ENCODE results near the gene CCM2.

Gene CCM2

DNA sequence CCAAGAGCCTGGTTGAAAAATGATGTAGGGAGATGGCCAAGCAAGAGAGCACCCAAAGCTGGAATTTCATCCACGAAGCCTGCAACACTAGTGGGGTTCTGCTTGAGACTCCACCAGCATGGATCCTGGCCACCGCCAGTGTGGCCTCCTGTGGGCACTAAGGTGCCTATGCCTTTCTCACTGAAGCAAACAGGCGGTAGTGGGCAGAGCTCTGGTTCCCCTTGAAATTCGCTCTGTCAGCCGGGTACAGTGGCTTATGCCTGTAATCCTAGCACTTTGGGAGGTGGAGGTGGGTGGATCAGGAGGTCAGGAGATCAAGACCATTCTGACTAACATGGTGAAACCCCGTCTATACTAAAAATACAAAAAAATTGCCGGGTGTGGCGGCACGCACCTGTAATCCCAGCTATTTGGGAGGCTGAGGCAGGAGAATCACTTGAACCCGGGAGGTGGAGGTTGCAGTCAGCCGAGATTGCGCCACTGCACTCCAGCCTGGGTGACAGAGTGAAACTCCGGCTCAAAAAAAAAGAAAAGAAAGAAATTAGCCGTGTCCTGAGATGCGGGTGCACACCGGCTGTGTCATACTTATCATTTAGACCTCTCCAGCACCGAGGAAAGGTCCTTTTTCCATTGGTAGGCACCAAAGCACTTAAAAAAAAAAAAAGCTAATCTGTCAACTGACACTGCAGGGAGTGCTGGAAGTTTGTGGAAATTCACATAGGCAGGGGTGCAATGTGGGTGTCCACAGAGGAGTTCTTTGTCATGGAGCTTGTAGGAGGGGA, 28.3 kb downstream of the CCM2 start:
- H3K36me3 ChIP-seq (replicated peaks; ENCODE audit: insufficient read depth, low read length): no peaks in the 10 kb centered on the region; the same call in 1 of the 2 replicates
- H3K79me2 ChIP-seq (ENCODE audit: low read length): peaks cover 92% of the 10 kb centered on the region
- 0 out of 2 replicates have a peak, but pooled peaks cover 10% of the 10 kb centered on the region for H4K20me1 ChIP-seq (ENCODE audit: insufficient read depth, low read length)
- peak overlapping the region; percentile 59; the same call in 1 of the 2 replicates for H3K9ac ChIP-seq (ENCODE audit: low read length)
- peaks cover 54% of the 10 kb centered on the region for H3K4me1 ChIP-seq (ENCODE audit: low read length)
- H3K9me3 ChIP-seq (replicated peaks; ENCODE audit: insufficient read depth, low read length): no peaks in the 10 kb centered on the region
- no peaks in the 10 kb centered on the region for H3K9me2 ChIP-seq (replicated peaks; ENCODE audit: insufficient read depth, low read length)
- TF ChIP-seq, protein P1, sequence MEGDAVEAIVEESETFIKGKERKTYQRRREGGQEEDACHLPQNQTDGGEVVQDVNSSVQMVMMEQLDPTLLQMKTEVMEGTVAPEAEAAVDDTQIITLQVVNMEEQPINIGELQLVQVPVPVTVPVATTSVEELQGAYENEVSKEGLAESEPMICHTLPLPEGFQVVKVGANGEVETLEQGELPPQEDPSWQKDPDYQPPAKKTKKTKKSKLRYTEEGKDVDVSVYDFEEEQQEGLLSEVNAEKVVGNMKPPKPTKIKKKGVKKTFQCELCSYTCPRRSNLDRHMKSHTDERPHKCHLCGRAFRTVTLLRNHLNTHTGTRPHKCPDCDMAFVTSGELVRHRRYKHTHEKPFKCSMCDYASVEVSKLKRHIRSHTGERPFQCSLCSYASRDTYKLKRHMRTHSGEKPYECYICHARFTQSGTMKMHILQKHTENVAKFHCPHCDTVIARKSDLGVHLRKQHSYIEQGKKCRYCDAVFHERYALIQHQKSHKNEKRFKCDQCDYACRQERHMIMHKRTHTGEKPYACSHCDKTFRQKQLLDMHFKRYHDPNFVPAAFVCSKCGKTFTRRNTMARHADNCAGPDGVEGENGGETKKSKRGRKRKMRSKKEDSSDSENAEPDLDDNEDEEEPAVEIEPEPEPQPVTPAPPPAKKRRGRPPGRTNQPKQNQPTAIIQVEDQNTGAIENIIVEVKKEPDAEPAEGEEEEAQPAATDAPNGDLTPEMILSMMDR (IDR thresholded peaks at IDR 0.05; ENCODE audit: low read length): no peak
- TF ChIP-seq EZH2 (optimal IDR thresholded peaks at IDR 0.05; ENCODE audit: low read depth, low read length) (no peak), EZH2phosphoT487 (IDR thresholded peaks at IDR 0.05; ENCODE audit: low read length) (no peak)
- peak overlapping the region; percentile 60 for H3K4me3 ChIP-seq (ENCODE audit: low read length)
- H2AFZ ChIP-seq (ENCODE audit: low read length): no peak overlapping the region
- no peaks in the 10 kb centered on the region for H3K27me3 ChIP-seq (replicated peaks; ENCODE audit: insufficient read depth, low read length)
- DNase-seq: no peak
- peak overlapping the region; percentile 92 for H3K4me2 ChIP-seq (ENCODE audit: low read depth, low read length)
- H3F3A ChIP-seq (ENCODE audit: insufficient read depth, low read length): peaks cover 26% of the 10 kb centered on the region
- peak overlapping the region; percentile 96; the same call in 1 of the 2 replicates for H3K27ac ChIP-seq (ENCODE audit: low read length)

DNA sequence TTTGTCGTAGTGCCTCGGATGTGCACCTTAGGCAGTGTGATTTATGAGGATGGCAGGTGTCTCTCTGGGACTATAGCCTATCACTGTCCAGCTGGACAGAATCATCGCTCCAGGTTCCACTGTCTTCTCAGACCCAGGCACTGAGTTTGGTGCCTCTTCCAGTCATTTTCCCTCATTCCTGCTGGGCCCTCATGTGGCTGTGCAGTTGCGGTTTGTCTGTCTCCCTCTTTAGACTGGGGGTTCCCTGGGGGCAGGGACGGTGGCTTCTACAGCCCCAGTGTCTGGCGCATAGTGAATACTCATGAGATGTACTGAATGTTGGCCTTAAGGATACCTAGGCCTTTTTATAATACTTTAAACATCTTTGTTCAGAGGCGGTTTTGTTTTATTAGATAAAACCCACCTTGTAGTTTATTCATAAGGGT, 28.9 kb downstream of the CCM2 start:
- H3K27ac ChIP-seq (ENCODE audit: low read length): no peak overlapping the region
- no peak for DNase-seq
- peaks cover 26% of the 10 kb centered on the region for H3F3A ChIP-seq (ENCODE audit: insufficient read depth, low read length)
- peak overlapping the region; percentile 60 for H3K4me3 ChIP-seq (ENCODE audit: low read length)
- peaks cover 58% of the 10 kb centered on the region for H3K4me1 ChIP-seq (ENCODE audit: low read length)
- no peaks in the 10 kb centered on the region for H3K27me3 ChIP-seq (replicated peaks; ENCODE audit: insufficient read depth, low read length)
- TF ChIP-seq EZH2phosphoT487 (IDR thresholded peaks at IDR 0.05; ENCODE audit: low read length): no peak
- TF ChIP-seq, protein P1 (IDR thresholded peaks at IDR 0.05; ENCODE audit: low read length): no peak
- TF ChIP-seq EZH2 (optimal IDR thresholded peaks at IDR 0.05; ENCODE audit: low read depth, low read length): no peak
- H3K36me3 ChIP-seq (replicated peaks; ENCODE audit: insufficient read depth, low read length): no peaks in the 10 kb centered on the region; the same call in 1 of the 2 replicates
- H3K9ac ChIP-seq (ENCODE audit: low read length): no peak overlapping the region
- peaks cover 92% of the 10 kb centered on the region for H3K79me2 ChIP-seq (ENCODE audit: low read length)
- H3K9me3 ChIP-seq (replicated peaks; ENCODE audit: insufficient read depth, low read length): no peaks in the 10 kb centered on the region
- peak overlapping the region; percentile 92; the same call in 1 of the 2 replicates for H3K4me2 ChIP-seq (ENCODE audit: low read depth, low read length)
- H4K20me1 ChIP-seq (ENCODE audit: insufficient read depth, low read length): 0 out of 2 replicates have a peak, but pooled peaks cover 10% of the 10 kb centered on the region
- no peaks in the 10 kb centered on the region for H3K9me2 ChIP-seq (replicated peaks; ENCODE audit: insufficient read depth, low read length)
- H2AFZ ChIP-seq (ENCODE audit: low read length): no peak overlapping the region

DNA sequence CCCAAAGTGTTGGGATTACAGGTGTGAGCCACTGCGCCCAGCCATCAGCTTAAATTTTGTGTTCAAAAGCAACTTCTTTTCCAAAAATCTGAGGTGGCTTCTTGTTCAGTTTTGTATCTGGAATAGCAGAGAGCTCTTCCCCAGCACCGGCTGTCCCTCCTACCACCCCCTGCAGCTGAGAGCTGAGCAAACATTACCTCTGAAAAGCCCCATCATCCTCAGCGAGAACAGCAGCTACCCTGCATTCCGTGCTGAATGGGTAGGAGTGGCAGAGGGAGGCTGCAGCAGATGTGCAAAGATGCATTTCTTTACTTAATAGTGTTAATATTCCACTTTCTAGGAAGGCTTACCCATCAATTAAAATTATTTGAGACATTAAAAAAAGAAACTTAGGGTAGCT, 31.8 kb downstream of the CCM2 start:
- Histone ChIP-seq H3K9me3 (replicated peaks; ENCODE audit: insufficient read depth, low read length) (no peaks in the 10 kb centered on the region), H3K27ac (ENCODE audit: low read length) (no peak overlapping the region), H3K9me2 (replicated peaks; ENCODE audit: insufficient read depth, low read length) (no peaks in the 10 kb centered on the region), H3F3A (ENCODE audit: insufficient read depth, low read length) (peaks cover 12% of the 10 kb centered on the region), H3K4me1 (ENCODE audit: low read length) (peaks cover 37% of the 10 kb centered on the region), H3K36me3 (replicated peaks; ENCODE audit: insufficient read depth, low read length) (peaks cover 3% of the 10 kb centered on the region; the same call in 1 of the 2 replicates), H2AFZ (ENCODE audit: low read length) (no peak overlapping the region), H3K9ac (ENCODE audit: low read length) (no peak overlapping the region), H3K27me3 (replicated peaks; ENCODE audit: insufficient read depth, low read length) (no peaks in the 10 kb centered on the region), H4K20me1 (ENCODE audit: insufficient read depth, low read length) (peaks cover 25% of the 10 kb centered on the region; the same call in 1 of the 2 replicates), H3K79me2 (ENCODE audit: low read length) (peaks cover 97% of the 10 kb centered on the region), H3K4me3 (ENCODE audit: low read length) (no peak overlapping the region), H3K4me2 (ENCODE audit: low read depth, low read length) (no peak overlapping the region)
- no peak for DNase-seq
- no peak for TF ChIP-seq EZH2phosphoT487 (IDR thresholded peaks at IDR 0.05; ENCODE audit: low read length)
- TF ChIP-seq, protein P1 (IDR thresholded peaks at IDR 0.05; ENCODE audit: low read length): no peak
- no peak for TF ChIP-seq EZH2 (optimal IDR thresholded peaks at IDR 0.05; ENCODE audit: low read depth, low read length)
